ENCODE data around the gene UROC1.
A peak's percentile ranks its signal among the peaks of the same experiment; 100 is the strongest.

Gene UROC1

GRCh38 chr3:126530171-126531050, 12.8 kb upstream of the UROC1 start:
- no peak for DNase-seq

DNA sequence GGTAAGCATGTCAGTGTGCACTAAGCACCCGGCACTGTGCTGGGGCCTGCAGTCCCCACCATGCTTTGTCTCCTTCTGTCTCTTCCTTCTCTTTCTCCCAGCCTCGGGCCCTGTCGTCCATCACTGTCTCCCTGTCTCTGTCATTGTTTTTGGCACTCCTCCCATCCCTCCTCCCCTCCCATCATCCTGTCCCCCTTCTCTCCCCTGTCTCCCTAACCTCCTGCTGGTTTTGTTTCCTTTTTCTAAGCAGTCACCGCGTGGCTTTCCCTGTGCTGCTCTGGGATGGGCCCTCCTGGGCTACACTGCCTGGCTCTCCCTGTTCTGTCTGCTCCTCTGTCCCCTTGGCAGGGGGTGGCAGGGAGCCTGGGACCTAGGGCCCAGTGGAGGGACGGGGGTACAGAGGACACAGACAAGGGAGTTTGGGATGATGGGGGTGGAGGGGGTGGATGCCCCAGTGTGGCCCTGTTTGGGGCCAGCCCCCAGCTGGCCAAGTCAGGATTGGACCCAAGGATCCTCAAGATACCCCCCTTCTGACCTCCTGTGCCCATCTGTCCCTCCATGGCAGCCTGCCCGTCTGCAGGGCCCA, 12.1 kb upstream of the UROC1 start:
- no peak for DNase-seq

GRCh38 chr3:126528800-126529541, 11.4 kb upstream of the UROC1 start:
- DNase-seq: no peak

DNA sequence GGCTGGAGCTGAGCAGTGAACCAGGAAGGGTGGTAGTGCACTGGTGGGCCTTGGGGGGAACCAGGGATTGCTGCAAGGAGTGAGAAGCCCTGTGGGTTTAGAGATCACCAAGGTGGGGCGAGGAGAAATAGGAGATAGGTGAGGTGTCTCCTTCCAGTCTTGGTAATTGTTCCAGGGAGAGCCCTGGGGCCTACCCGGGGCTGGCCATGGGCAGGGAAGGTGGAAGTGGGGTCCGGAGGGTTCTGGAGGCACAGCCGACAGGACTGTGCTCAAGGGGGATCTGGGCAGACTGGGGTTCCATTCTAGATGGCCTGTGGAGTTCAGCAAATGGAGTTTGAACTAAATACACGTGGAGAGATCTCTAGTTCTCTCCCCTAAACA, 10.8 kb upstream of the UROC1 start:
- DNase-seq: no peak

- no peak for DNase-seq
Measured at GRCh38 chr3:126527455-126528211, 10.1 kb upstream of the UROC1 start.

- no peak for DNase-seq
Measured at GRCh38 chr3:126527006-126527405, 9.4 kb upstream of the UROC1 start.

DNA sequence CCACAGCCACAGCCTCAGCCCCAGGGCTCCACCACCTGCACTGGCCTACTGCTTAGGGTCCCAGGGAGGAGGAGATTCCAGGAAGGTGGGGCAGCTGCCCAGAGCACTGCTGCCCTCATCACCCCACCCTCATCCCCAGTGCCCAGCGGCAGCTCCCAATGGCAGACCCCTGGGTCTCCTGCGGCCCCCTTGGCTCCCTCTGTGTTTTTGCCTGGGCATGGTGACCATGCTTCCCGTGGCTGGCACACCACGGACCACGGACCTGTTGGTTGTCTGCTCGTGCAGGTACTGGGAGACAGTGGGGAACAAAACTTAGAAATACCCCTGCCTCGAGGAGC, 9.1 kb upstream of the UROC1 start:
- DNase-seq: no peak

GRCh38 chr3:126525853-126526667, 8.5 kb upstream of the UROC1 start:
- DNase-seq: no peak

DNA sequence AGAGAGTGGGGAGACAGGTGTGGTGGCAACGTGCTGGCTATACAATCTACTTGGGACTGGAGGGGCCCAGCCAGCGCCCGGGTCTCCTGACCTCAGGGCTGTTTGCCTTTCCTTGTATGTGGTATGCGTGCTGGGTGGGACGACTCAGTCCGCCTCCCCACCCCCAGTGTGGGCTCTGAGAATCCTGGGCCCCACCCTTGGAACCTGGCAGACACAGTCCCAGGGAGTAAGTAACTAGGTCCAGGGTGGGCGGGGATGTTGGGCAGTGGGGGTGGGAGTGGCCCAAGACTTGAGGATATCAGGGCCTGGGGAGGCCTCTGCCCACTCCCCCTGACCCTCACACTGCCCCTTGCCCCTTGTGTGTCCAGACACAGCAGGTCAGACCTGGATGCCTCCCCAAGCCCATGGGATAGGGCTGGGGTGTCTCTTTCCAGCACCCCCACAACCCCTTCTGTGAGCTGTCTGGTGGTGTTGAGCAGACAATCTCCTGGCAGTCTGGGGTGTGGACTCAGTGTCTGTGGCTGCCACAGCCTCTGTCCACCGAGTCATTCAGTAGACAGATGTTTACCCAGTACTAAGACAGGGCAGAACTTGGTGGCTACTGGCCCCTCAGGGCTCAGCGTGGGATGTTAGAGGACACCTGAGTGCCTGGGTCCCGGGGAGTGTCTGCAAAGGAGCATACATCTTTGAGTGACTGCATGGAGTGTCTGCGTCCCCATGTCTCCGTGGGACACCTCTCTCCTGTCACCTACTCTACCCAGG, 7.7 kb upstream of the UROC1 start:
- DNase-seq: no peak

DNA sequence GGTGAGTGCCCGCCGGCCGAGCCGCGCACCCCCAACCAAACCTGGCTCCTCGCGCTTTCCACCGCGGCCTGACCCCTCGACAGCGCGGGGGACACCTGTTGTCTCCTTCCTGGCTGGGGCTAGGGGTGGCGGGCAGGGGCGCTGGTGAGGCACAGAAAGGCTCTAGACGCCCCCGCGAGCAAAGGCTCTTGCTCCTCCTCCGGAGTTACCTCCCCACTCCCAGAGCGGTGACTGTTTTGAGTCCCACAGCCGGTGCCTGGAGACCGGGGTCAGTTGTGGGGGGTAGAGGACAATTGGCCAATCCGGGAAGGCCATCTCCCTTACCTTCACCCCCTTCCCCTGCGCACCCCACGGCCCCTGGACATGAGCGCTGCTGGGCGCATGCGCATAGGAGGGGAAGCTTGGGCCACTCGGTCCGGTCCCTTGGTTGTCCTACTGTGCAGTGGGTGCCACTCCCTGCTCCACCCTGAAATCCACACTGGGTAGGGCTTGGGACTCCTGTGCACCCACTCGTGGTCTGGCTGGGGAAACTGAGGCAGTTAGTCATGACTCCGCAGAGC, 6.9 kb upstream of the UROC1 start:
- no peak for DNase-seq

GRCh38 chr3:126523745-126524428, 6.3 kb upstream of the UROC1 start, which contains the start of gene CHST13:
TSS of gene CHST13 (plus strand) at chr3:126524155. CDS start at chr3:126524333, 178 bp downstream.
- DNase-seq: peak in 1 of 5 experiments; percentile 20

DNA sequence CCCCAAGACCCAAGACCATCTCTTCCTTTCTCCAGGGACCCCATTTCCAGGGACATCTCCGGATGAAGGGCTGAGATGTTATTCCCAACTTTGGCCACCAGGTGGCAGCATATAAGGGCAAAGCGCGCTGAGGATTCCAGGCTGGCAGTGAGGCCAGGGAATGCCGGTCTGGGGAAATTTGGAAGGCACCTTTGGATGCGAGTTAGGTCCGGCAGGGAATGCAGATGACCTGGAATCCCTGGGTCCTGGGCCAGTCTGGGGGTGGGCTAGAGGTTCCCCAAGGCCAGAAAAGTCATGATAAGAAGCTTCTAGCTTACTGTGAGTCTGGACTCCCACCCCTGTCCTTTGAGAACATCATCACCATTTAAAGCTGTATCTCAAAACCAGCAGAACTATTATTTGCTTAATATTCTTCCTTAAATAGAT, 4.8 kb upstream of the UROC1 start:
- peak in 2 of 5 experiments; percentile 13 to 14 for DNase-seq

DNA sequence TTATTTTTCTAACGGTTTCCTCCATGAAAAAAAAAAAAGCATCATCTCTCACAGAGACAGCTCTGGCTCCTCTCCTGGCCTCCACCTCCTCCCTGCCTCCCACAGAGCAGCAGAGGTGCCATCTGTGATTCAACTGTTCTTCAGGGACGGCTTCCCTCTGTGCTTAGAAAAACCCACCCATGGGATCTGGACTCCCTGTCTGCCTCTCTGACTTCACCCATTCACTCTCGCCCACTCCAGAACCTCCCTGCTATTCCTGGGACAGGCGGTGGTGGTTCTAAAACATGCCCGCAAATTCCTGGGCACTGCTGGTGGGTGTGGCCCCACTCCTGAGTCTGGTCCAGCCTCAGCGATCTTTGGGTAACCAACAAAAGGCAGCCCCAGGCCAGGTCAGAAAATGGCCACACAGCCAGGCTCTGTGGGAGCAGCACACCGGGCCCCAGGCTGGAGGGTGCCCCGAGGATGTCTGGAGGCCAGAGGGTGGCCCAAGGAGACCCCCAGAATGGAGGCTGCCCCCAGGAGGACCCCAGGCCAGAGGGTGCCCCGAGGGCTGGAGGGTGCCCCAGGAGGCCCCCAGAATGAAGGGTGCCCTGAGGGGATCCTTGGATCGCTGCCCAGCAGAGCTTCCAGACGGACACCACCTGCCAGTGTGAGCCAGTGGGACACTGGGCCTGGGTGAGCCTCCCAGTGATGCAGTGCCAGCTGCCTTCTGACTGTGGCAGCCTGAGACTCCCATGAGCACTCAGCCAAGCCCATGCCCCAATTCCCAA, 3.7 kb upstream of the UROC1 start:
- no peak for DNase-seq

- no peak for DNase-seq
Measured at GRCh38 chr3:126519506-126520455, 2.2 kb upstream of the UROC1 start.

DNA sequence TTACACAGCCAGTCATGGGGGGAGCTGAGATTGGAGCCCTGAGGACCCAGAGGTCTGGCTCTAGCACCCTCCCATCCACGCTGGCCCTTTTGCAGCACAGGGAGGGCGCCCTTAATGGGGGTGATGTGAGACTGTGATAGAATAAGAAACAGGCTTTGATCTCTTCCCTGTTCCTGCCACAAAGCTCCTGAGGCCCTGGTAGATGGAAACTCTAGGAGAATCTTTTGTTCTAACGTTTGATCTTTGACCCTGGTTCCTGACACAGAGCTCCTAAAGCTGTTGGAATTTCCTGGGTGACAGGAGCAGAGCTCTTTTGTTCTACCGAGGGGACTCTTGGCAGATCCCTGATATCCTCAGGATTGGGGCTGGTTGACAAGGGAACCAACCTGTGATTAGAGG, 1.2 kb upstream of the UROC1 start:
- no peak for DNase-seq

GRCh38 chr3:126517986-126518778, 609 bp upstream of the UROC1 start:
- DNase-seq: no peak

GRCh38 chr3:126516936-126517290, 660 bp downstream of the UROC1 start:
- no peak for DNase-seq
